Natural killer cell (primary cell): ENCODE data around the gene JMJD8. TPM values are rescaled to one million over a fixed set of nuclear protein-coding genes. Genes with fewer than 3 reads are reported as not detected.

Source experiments
- ATAC-seq, 3 donors: fragments of 150-1000 bp in 2 of 3; fragments of 200-7000 bp in 1 of 3; cut with Tn5 transposase; 1 replicate in 1 of 3; 2 replicates in 2 of 3; pipeline ENCODE4 v1.10.0; 2021; ENCODE audit warnings: mild to moderate bottlenecking in 2 of 3, moderate library complexity in 2 of 3
- DNase-seq, 2 donors: peaks; one replicate each; pipeline versions ENCODE4 v3.0.0 to v3.0.0-alpha.2; 2013 to 2021; ENCODE audit warnings: mixed read lengths in 1 of 2
- H3K27ac ChIP-seq: one replicate; pipeline ENCODE4 v1.5.1; 2013; ENCODE audit warnings: mild to moderate bottlenecking, low read length
- H3K27me3 ChIP-seq: one replicate; pipeline ENCODE4 v1.6.1; 2013; ENCODE audit warnings: low read length; ENCODE audit not compliant: control insufficient read depth, insufficient read depth
- H3K36me3 ChIP-seq: one replicate; pipeline ENCODE4 v1.6.1; 2013; ENCODE audit warnings: low read length; ENCODE audit not compliant: control insufficient read depth, insufficient read depth
- H3K4me1 ChIP-seq: one replicate; pipeline ENCODE4 v1.6.1; 2013; ENCODE audit warnings: low read length; ENCODE audit not compliant: control insufficient read depth, insufficient read depth
- H3K4me3 ChIP-seq: one replicate; pipeline ENCODE4 v1.5.1; 2013; ENCODE audit warnings: low read length
- H3K9me3 ChIP-seq: one replicate; pipeline ENCODE4 v1.6.1; 2013; ENCODE audit warnings: low read length; ENCODE audit not compliant: control insufficient read depth, insufficient read depth
- H3K27ac Mint-ChIP-seq, 2 donors: one replicate each; pipeline ENCODE4 v1.8.0; 2022; ENCODE audit warnings: mild to moderate bottlenecking in 2 of 2, mixed read lengths in 2 of 2, moderate library complexity in 1 of 2
- H3K27me3 Mint-ChIP-seq, 2 donors: one replicate each; pipeline ENCODE4 v1.8.0; 2022; ENCODE audit warnings: low read depth in 2 of 2, mixed read lengths in 2 of 2
- H3K36me3 Mint-ChIP-seq: one replicate; pipeline ENCODE4 v1.8.0; 2022; ENCODE audit warnings: mixed read lengths
- H3K4me1 Mint-ChIP-seq, 2 donors: one replicate each; pipeline ENCODE4 v1.8.0; 2022; ENCODE audit warnings: mixed read lengths in 2 of 2
- H3K4me3 Mint-ChIP-seq: one replicate; pipeline ENCODE4 v1.8.0; 2022; ENCODE audit warnings: mild to moderate bottlenecking, moderate library complexity, mixed read lengths
- H3K9me3 Mint-ChIP-seq, 2 donors: one replicate each; pipeline ENCODE4 v1.8.0; 2022; ENCODE audit warnings: mixed read lengths in 2 of 2
- CTCF ChIP-seq: fragments of 200-600 bp; IDR thresholded peaks from one replicate; pipeline ENCODE4 v1.8.0; 2022; ENCODE audit warnings: antibody characterized with exemption
- WGBS: methylation state at CpG from one replicate; pipeline ENCODE4 v1.1.7; 2013; ENCODE audit warnings: missing lambda C conversion rate; ENCODE audit not compliant: insufficient coverage; 5-methylcytosine and 5-hydroxymethylcytosine counted together
- intact Hi-C: fragments of 100-400 bp; cut with micrococcal nuclease; formaldehyde crosslinking; loops from one replicate; pipeline ENCODE4 v1.14.2; 2022
- total RNA-seq, 4 donors: library from RNA; stranded (reverse); fragments of 120-200 nt in 1 of 4; gene quantifications; one replicate each; pipeline versions ENCODE4 v1.2.3 to v1.2.4, GENCODE V29; 2013 to 2022

Gene JMJD8
- total RNA-seq, 3 donors from 2014 or later (not counting 1 experiment from before 2014, with no cell fraction given): 29.5 to 32.6 (median 31.5) TPM

GRCh38 chr16:728890-729744, 45.0 kb upstream of the JMJD8 start:
- H3K36me3 Mint-ChIP-seq: no peaks in the 10 kb centered on the region
- Histone ChIP-seq H3K4me3 (no peak overlapping the region), H3K9me3 (no peaks in the 10 kb centered on the region)

DNA sequence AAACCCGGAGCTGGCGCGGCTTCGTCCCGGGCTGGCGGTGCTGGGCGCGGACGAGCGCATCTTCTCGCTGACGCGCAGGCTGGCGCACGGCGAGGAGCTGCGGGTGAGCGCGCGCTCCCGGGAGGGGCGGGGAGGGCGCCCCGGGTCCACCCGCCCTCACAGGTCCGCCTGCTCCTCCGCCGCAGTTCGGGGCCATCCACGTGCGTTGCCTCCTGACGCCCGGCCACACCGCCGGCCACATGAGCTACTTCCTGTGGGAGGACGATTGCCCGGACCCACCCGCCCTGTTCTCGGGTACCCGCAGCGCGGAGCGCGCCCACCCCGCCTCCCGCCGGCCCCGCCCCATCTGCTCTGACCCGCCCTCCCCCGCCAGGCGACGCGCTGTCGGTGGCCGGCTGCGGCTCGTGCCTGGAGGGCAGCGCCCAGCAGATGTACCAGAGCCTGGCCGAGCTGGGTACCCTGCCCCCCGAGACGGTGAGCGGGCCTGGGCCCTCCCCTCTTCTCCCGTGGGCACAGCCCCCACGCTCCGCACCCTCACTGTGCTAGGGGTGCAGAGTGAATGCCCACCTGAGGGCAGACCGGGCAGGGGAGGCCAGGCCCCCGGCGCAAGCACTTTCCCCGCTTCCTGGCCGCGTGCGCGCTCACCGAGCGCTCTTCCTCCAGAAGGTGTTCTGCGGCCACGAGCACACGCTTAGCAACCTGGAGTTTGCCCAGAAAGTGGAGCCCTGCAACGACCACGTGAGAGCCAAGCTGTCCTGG, 44.2 kb upstream of the JMJD8 start:
- Histone ChIP-seq H3K9me3 (no peaks in the 10 kb centered on the region), H3K4me3 (peak overlapping the region; percentile 32), H3K27me3 (no peaks in the 10 kb centered on the region), H3K27ac (peak overlapping the region; percentile 47), H3K4me1 (peaks cover 24% of the 10 kb centered on the region), H3K36me3 (peaks cover 5% of the 10 kb centered on the region)
- Mint-ChIP-seq H3K4me3 (peak overlapping the region; percentile 37), H3K4me1 (peaks cover 0 to 3% of the 10 kb centered on the region in 2 donors), H3K27ac (no peak overlapping the region), H3K36me3 (no peaks in the 10 kb centered on the region), H3K27me3 (no peaks in the 10 kb centered on the region), H3K9me3 (no peaks in the 10 kb centered on the region)
- intact Hi-C loops: no loop called here
- no peak for TF ChIP-seq CTCF
- peak; percentile 74 to 79 (median 79) for ATAC-seq
- under 1% methylated on average over 80 of the region's 80 CpGs for WGBS
- DNase-seq: peak; percentile 72 to 89

More at GRCh38 chr16:728890-729744, 45.0 kb upstream of the JMJD8 start:
- ATAC-seq (no peak), DNase-seq (no peak)
- no peaks in the 10 kb centered on the region for H3K27me3 Mint-ChIP-seq
- Histone ChIP-seq H3K4me1 (peaks cover 24% of the 10 kb centered on the region), H3K36me3 (peaks cover 9% of the 10 kb centered on the region), H3K27ac (no peak overlapping the region), H3K27me3 (no peaks in the 10 kb centered on the region)
- no peaks in the 10 kb centered on the region for H3K9me3 Mint-ChIP-seq
- WGBS: 85% methylated on average over 54 of the region's 55 CpGs
- H3K27ac Mint-ChIP-seq: no peak overlapping the region
- peaks cover 0 to 3% of the 10 kb centered on the region in 2 donors for H3K4me1 Mint-ChIP-seq
- TF ChIP-seq CTCF: no peak
- peak overlapping the region; percentile 37 for H3K4me3 Mint-ChIP-seq
- intact Hi-C loops: no loop called here

GRCh38 chr16:727291-727977, 43.3 kb upstream of the JMJD8 start:
- Histone ChIP-seq H3K4me3 (peak overlapping the region; percentile 92), H3K27me3 (no peaks in the 10 kb centered on the region), H3K36me3 (peaks cover 2% of the 10 kb centered on the region), H3K4me1 (peaks cover 29% of the 10 kb centered on the region), H3K27ac (peak overlapping the region; percentile 86), H3K9me3 (no peaks in the 10 kb centered on the region)
- WGBS: under 1% methylated on average over 61 of the region's 61 CpGs
- H3K36me3 Mint-ChIP-seq: no peaks in the 10 kb centered on the region
- H3K27ac Mint-ChIP-seq: no peak overlapping the region
- intact Hi-C loops: no loop called here
- no peaks in the 10 kb centered on the region for H3K9me3 Mint-ChIP-seq
- H3K4me1 Mint-ChIP-seq: peaks cover 0 to 8% of the 10 kb centered on the region in 2 donors
- DNase-seq (peak; percentile 38 to 59), ATAC-seq (peak in 2 of 3 donors; percentile 7 to 15)
- H3K4me3 Mint-ChIP-seq: peak overlapping the region; percentile 56
- TF ChIP-seq CTCF: no peak
- H3K27me3 Mint-ChIP-seq: no peaks in the 10 kb centered on the region
